Neural cell (in vitro differentiated cells): Measurements from ENCODE around the gene ARNT2. TPM values are rescaled to one million over a fixed set of nuclear protein-coding genes. Genes with fewer than 3 reads are reported as not detected.
"Not testable (repeated sequence)": the region's sequence is repeated elsewhere in the genome, so short reads cannot be mapped to it uniquely, and the experiment has no call there.

Source experiments
- H2AFZ ChIP-seq: fragments of 200-600, 300-800 bp; sonication (generic), shearing (Covaris generic); 2 replicates; pipeline ENCODE4 v1.6.0; 2014; ENCODE audit warnings: low read depth, mild to moderate bottlenecking, antibody characterized with exemption, low read length, moderate library complexity
- H3F3A ChIP-seq: fragments of 200-600 bp; shearing (Covaris generic); 2 replicates; pipeline ENCODE4 v1.6.1; 2016; ENCODE audit warnings: mild to moderate bottlenecking, moderate library complexity, mixed read lengths, antibody characterized with exemption, low read length; ENCODE audit not compliant: insufficient read depth, poor library complexity, severe bottlenecking
- H3K27ac ChIP-seq: fragments of 200-600, 300-800 bp; sonication (generic), shearing (Covaris generic); 2 replicates; pipeline ENCODE4 v1.5.1; 2014; ENCODE audit warnings: mild to moderate bottlenecking, low read length, moderate library complexity
- H3K27me3 ChIP-seq: fragments of 300-800, 200-600 bp; sonication (generic), shearing (Covaris generic); 2 replicates; pipeline ENCODE4 v1.6.0; 2014; ENCODE audit warnings: mild to moderate bottlenecking, low read depth, low read length, moderate library complexity; ENCODE audit not compliant: insufficient read depth
- H3K36me3 ChIP-seq: fragments of 300-800, 200-600 bp; sonication (generic), shearing (Covaris generic); 2 replicates; pipeline ENCODE4 v1.5.1; 2014; ENCODE audit warnings: mild to moderate bottlenecking, antibody characterized with exemption, low read length, moderate library complexity; ENCODE audit not compliant: insufficient read depth
- H3K4me2 ChIP-seq: fragments of 300-800, 200-600 bp; sonication (generic), shearing (Covaris generic); 2 replicates; pipeline ENCODE4 v1.6.0; 2014; ENCODE audit warnings: mild to moderate bottlenecking, low read length
- H3K4me3 ChIP-seq: fragments of 300-800, 200-600 bp; sonication (generic), shearing (Covaris generic); 2 replicates; pipeline ENCODE4 v1.5.1; 2014; ENCODE audit warnings: mild to moderate bottlenecking, low read length, moderate library complexity
- H3K79me2 ChIP-seq: fragments of 200-600 bp; shearing (Covaris generic); replicated peaks from 2 replicates; pipeline ENCODE4 v1.6.0; 2014; ENCODE audit warnings: mild to moderate bottlenecking, low read length, moderate library complexity; ENCODE audit not compliant: insufficient read depth
- H3K9ac ChIP-seq: fragments of 300-800, 200-600 bp; sonication (generic), shearing (Covaris generic); 2 replicates; pipeline ENCODE4 v1.6.1; 2016; ENCODE audit warnings: mild to moderate bottlenecking, low read length, mixed read lengths
- H3K9me2 ChIP-seq: fragments of 200-600 bp; shearing (Covaris generic); 2 replicates; pipeline ENCODE4 v1.6.1; 2016; ENCODE audit warnings: mild to moderate bottlenecking, low read length, mixed read lengths; ENCODE audit not compliant: insufficient read depth
- H3K9me3 ChIP-seq: fragments of 200-600, 300-800 bp; sonication (generic), shearing (Covaris generic); 2 replicates; pipeline ENCODE4 v1.6.1; 2016; ENCODE audit warnings: mild to moderate bottlenecking, mixed run types, low read length, moderate library complexity, mixed read lengths
- H4K20me1 ChIP-seq: fragments of 200-600 bp; shearing (Covaris generic); 2 replicates; pipeline ENCODE4 v1.6.1; 2016; ENCODE audit warnings: mild to moderate bottlenecking, mixed run types; ENCODE audit not compliant: insufficient read depth
- EP300 ChIP-seq: fragments of 450-650 bp; conservative IDR thresholded peaks from 2 replicates; pipeline ENCODE4 v1.6.1; 2014; ENCODE audit warnings: antibody characterized with exemption, mild to moderate bottlenecking, moderate library complexity; ENCODE audit not compliant: poor library complexity, severe bottlenecking
- EZH2 ChIP-seq: fragments of 200-600, 300-800 bp; shearing (Covaris generic), sonication (generic); IDR thresholded peaks from 2 replicates; pipeline ENCODE4 v1.6.1; 2014; ENCODE audit warnings: antibody characterized with exemption, low read length, borderline replicate concordance, mild to moderate bottlenecking; ENCODE audit not compliant: insufficient read depth, poor library complexity, severe bottlenecking
- MXI1 ChIP-seq: fragments of 450-650 bp; conservative IDR thresholded peaks from 2 replicates; pipeline ENCODE4 v1.6.1; 2014; ENCODE audit warnings: antibody characterized with exemption, mild to moderate bottlenecking; ENCODE audit not compliant: poor library complexity, severe bottlenecking
- POLR2AphosphoS5 ChIP-seq: IDR thresholded peaks from 2 replicates; pipeline ENCODE4 v1.6.1; 2012
- RAD21 ChIP-seq: fragments of 450-650 bp; conservative IDR thresholded peaks from 2 replicates; pipeline ENCODE4 v1.6.1; 2014; ENCODE audit warnings: antibody characterized with exemption, mild to moderate bottlenecking, moderate library complexity
- REST ChIP-seq: IDR thresholded peaks from 2 replicates; pipeline ENCODE4 v1.6.1; 2012; ENCODE audit warnings: borderline replicate concordance
- SMC3 ChIP-seq: fragments of 450-650 bp; conservative IDR thresholded peaks from 2 replicates; pipeline ENCODE4 v1.6.1; 2014; ENCODE audit warnings: antibody characterized with exemption, mild to moderate bottlenecking, moderate library complexity; ENCODE audit not compliant: poor library complexity
- TAF1 ChIP-seq: IDR thresholded peaks from 2 replicates; pipeline ENCODE4 v1.6.1; 2012; ENCODE audit warnings: low read depth
- polyA plus RNA-seq: library from polyadenylated mRNA; depleted of rRNA; stranded (reverse); fragments of >200 nt; gene quantifications from 2 replicates; pipeline ENCODE4 v1.2.3, GENCODE V29; 2014
- TF ChIP-seq, protein P1 (sequence below): fragments of 450-650 bp; IDR thresholded peaks from 2 replicates; pipeline ENCODE4 v1.5.1; 2014; ENCODE audit warnings: antibody characterized with exemption, mild to moderate bottlenecking, moderate library complexity; ENCODE audit not compliant: poor library complexity, severe bottlenecking

Gene ARNT2
- polyA plus RNA-seq, 1 donor from 2014 or later: 41.2 TPM

DNA sequence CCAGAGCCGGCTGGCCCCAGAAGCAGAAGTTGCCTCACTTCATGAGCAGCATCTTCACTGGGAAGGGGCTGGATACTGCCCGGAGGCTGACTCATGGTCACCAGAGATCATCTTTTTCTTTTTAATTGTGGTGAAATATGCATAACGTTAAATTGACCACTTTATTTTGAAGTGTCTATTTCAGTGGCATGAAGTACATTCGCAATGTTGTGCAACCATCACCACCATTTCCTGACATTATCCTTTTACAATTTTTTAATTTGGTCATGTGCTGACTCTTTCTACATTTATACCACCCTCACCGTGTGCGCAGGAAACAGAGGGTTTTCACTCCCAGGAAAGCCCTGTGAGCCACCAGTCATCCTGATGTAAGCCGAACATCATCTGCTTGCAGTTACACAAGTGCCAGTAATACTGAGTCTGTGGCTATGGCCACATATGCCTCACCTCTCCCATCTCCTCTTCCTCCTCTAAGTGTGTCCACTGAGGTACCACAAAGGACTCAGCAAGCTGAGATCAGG, 239.3 kb downstream of the ARNT2 start:
- Histone ChIP-seq H4K20me1 (no peaks in the 10 kb centered on the region), H3K9me3 (peaks cover 6% of the 10 kb centered on the region), H2AFZ (no peak overlapping the region), H3K4me3 (no peak overlapping the region), H3F3A (no peaks in the 10 kb centered on the region), H3K79me2 (no peaks in the 10 kb centered on the region), H3K4me2 (no peak overlapping the region), H3K27me3 (no peaks in the 10 kb centered on the region), H3K36me3 (no peaks in the 10 kb centered on the region), H3K27ac (no peak overlapping the region), H3K9ac (no peak overlapping the region), H3K9me2 (no peaks in the 10 kb centered on the region)
- TF ChIP-seq TAF1: no peak
- TF ChIP-seq RAD21: no peak

GRCh38 chr15:80645494-80646065, 241.4 kb downstream of the ARNT2 start:
- no peak overlapping the region for H3K4me3 ChIP-seq
- H4K20me1 ChIP-seq: no peaks in the 10 kb centered on the region
- H2AFZ ChIP-seq: no peak overlapping the region

DNA sequence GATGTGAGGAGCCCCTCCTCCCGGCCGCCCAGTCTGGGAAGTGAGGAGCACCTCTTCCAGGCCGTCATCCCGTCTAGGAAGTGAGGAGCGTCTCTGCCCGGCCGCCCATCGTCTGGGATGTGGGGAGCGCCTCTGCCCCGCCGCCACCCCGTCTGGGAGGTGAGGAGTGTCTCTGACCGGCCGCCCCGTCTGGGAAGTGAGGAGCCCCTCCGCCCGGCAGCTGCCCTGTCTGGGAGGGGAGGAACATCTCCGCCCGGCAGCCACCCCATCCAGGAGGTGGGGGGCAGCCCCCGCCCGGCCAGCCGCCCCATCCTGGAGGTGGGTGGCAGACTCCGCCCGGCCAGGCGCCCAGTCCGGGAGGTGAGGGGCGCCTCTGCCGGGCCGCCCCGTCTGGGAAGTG, 243.2 kb downstream of the ARNT2 start:
- not testable (repeated sequence) for H3K9me2 ChIP-seq, H3K4me2 ChIP-seq, H3K27ac ChIP-seq, H4K20me1 ChIP-seq, H3K9ac ChIP-seq, H3K4me3 ChIP-seq, H3K9me3 ChIP-seq, H3K27me3 ChIP-seq, H3F3A ChIP-seq, H2AFZ ChIP-seq, H3K79me2 ChIP-seq, H3K36me3 ChIP-seq

More at GRCh38 chr15:80645494-80646065, 241.4 kb downstream of the ARNT2 start:
- no peak overlapping the region for H3K9ac ChIP-seq
- no peak overlapping the region for H3K4me2 ChIP-seq
- TF ChIP-seq SMC3: no peak
- no peak for TF ChIP-seq POLR2AphosphoS5
- TF ChIP-seq EP300: no peak
- TF ChIP-seq, protein P1, sequence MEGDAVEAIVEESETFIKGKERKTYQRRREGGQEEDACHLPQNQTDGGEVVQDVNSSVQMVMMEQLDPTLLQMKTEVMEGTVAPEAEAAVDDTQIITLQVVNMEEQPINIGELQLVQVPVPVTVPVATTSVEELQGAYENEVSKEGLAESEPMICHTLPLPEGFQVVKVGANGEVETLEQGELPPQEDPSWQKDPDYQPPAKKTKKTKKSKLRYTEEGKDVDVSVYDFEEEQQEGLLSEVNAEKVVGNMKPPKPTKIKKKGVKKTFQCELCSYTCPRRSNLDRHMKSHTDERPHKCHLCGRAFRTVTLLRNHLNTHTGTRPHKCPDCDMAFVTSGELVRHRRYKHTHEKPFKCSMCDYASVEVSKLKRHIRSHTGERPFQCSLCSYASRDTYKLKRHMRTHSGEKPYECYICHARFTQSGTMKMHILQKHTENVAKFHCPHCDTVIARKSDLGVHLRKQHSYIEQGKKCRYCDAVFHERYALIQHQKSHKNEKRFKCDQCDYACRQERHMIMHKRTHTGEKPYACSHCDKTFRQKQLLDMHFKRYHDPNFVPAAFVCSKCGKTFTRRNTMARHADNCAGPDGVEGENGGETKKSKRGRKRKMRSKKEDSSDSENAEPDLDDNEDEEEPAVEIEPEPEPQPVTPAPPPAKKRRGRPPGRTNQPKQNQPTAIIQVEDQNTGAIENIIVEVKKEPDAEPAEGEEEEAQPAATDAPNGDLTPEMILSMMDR: no peak
- no peak for TF ChIP-seq MXI1
- TF ChIP-seq REST: no peak
- no peak for TF ChIP-seq TAF1
- no peak for TF ChIP-seq EZH2
- no peak for TF ChIP-seq RAD21
- peaks cover 6% of the 10 kb centered on the region for H3K9me3 ChIP-seq
- H3K36me3 ChIP-seq: no peaks in the 10 kb centered on the region
- H3K79me2 ChIP-seq: no peaks in the 10 kb centered on the region
- no peak overlapping the region for H3K27ac ChIP-seq
- no peaks in the 10 kb centered on the region for H3K9me2 ChIP-seq
- no peaks in the 10 kb centered on the region for H3K27me3 ChIP-seq
- H3F3A ChIP-seq: no peaks in the 10 kb centered on the region

Other genes with a start within 250 kb of the ARNT2 start
- 0.08 TPM in 1 of 2 replicates, not detected in the other for gene CTXND1, start 152.2 kb upstream of the ARNT2 start, polyA plus RNA-seq